ENCODE results near the gene SNX25.

DNA sequence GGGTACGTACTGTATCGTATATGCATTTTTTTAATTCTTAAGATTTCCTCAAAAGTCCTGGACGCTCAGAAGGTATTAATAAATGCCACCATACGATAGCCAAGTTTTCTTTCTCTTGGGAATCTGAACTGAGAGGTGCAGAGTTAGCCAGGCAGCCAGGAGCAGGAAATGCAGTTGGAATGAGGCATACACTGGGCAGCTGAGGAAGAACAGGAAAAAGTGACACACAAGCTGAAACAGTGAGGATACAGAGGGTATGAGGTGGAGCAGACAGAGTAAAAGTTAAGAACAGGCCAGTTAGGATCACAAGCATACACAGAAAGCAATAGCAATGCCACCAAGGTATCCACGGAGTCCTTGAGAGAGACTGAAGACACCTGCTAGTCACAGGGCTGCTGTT lies 203.0 kb downstream of the SNX25 start:
- no peak for TF ChIP-seq POLR2AphosphoS5 (IDR thresholded peaks at IDR 0.05; ENCODE audit: low read depth, low read length)
- no peak for TF ChIP-seq TAF1 (IDR thresholded peaks at IDR 0.05; ENCODE audit: borderline replicate concordance, insufficient read depth, low read length)
